Activated CD8-positive, alpha-beta memory T cell treated with anti-CD3 and anti-CD28 coated beads, Interleukin-2, amount 50 U/mL, for 48 hours (primary cell): ENCODE results near the gene SNX15.
A peak's percentile ranks its signal among the peaks of the same experiment; 100 is the strongest.
"Not testable (repeated sequence)": the region's sequence is repeated elsewhere in the genome, so short reads cannot be mapped to it uniquely, and the experiment has no call there.

Experiments
- DNase-seq: peaks from one replicate; pipeline ENCODE4 v3.0.0-alpha.2; 2020

The SNX15 gene

GRCh38 chr11:65027213-65028067 lies at the start of gene SNX15:
Gene SNX15, plus strand, starts transcription at chr11:65027439. Its CDS starts 99 bp downstream, at chr11:65027538.
- peak; percentile 90 for DNase-seq

- not testable (repeated sequence) for DNase-seq
Measured at GRCh38 chr11:64983339-64983738, 43.9 kb upstream of the SNX15 start.

GRCh38 chr11:64987998-64988854 lies 39.0 kb upstream of the SNX15 start:
- no peak for DNase-seq

- DNase-seq: no peak
Measured at GRCh38 chr11:64989416-64989815, 37.8 kb upstream of the SNX15 start.

GRCh38 chr11:64990222-64990923 lies 36.9 kb upstream of the SNX15 start:
- no peak for DNase-seq

- no peak for DNase-seq
Measured at GRCh38 chr11:64994318-64994717, 32.9 kb upstream of the SNX15 start.

GRCh38 chr11:64996327-64996709 lies 30.9 kb upstream of the SNX15 start:
- no peak for DNase-seq

- no peak for DNase-seq
Measured at GRCh38 chr11:64996710-64997380, 30.4 kb upstream of the SNX15 start, which contains the start of gene BATF2. Gene BATF2, minus strand, starts transcription at chr11:64996971. Its CDS starts 57 bp downstream, at chr11:64996914.

GRCh38 chr11:64998141-64998540 lies 29.1 kb upstream of the SNX15 start:
- DNase-seq: no peak

GRCh38 chr11:64998690-64999431 lies 28.4 kb upstream of the SNX15 start:
- no peak for DNase-seq

GRCh38 chr11:64999478-64999877 lies 27.8 kb upstream of the SNX15 start:
- no peak for DNase-seq

- no peak for DNase-seq
Measured at GRCh38 chr11:65002706-65003105, 24.5 kb upstream of the SNX15 start.

GRCh38 chr11:65003282-65003681 lies 24.0 kb upstream of the SNX15 start:
- no peak for DNase-seq

GRCh38 chr11:65003968-65004367 lies 23.3 kb upstream of the SNX15 start:
- DNase-seq: not testable (repeated sequence)

GRCh38 chr11:65008016-65008415 lies 19.2 kb upstream of the SNX15 start:
- no peak for DNase-seq

- no peak for DNase-seq
Measured at GRCh38 chr11:65008873-65009272, 18.4 kb upstream of the SNX15 start.

GRCh38 chr11:65013130-65013887 lies 13.9 kb upstream of the SNX15 start:
- peak; percentile 94 for DNase-seq

GRCh38 chr11:65013888-65014725 lies 13.1 kb upstream of the SNX15 start, which contains the start of gene ARL2:
Gene ARL2, plus strand, starts transcription at chr11:65014160. Its CDS starts 48 bp downstream, at chr11:65014208.
- peak; percentile 93 for DNase-seq

- no peak for DNase-seq
Measured at GRCh38 chr11:65014726-65015227, 12.5 kb upstream of the SNX15 start.

GRCh38 chr11:65016705-65017104 lies 10.5 kb upstream of the SNX15 start:
- no peak for DNase-seq
